ENCODE measurements around the gene OMP.

Gene OMP

GRCh38 chr11:77100166-77101042 lies 2.2 kb upstream of the OMP start:
- H3K36me3 Mint-ChIP-seq, result peaks cover 5% of the 10 kb centered on the region
- no peaks in the 10 kb centered on the region for H3K9me3 Mint-ChIP-seq (ENCODE audit: low read depth)
- H3K4me1 Mint-ChIP-seq (ENCODE audit: low read depth), result peaks cover 4% of the 10 kb centered on the region
- no peak overlapping the region for H3K4me3 Mint-ChIP-seq
- no peak overlapping the region for H3K27ac Mint-ChIP-seq
- no peaks in the 10 kb centered on the region for H3K27me3 Mint-ChIP-seq

- Mint-ChIP-seq H3K36me3 (peaks cover 5% of the 10 kb centered on the region), H3K9me3 (ENCODE audit: low read depth) (no peaks in the 10 kb centered on the region), H3K4me1 (ENCODE audit: low read depth) (peaks cover 4% of the 10 kb centered on the region), H3K27ac (no peak overlapping the region), H3K4me3 (no peak overlapping the region), H3K27me3 (no peaks in the 10 kb centered on the region)
Measured at GRCh38 chr11:77101043-77101537, 1.6 kb upstream of the OMP start.

GRCh38 chr11:77103319-77103718 lies 679 bp downstream of the OMP start:
- H3K4me1 Mint-ChIP-seq (ENCODE audit: low read depth), result peaks cover 4% of the 10 kb centered on the region
- H3K4me3 Mint-ChIP-seq, result no peak overlapping the region
- H3K27ac Mint-ChIP-seq, result no peak overlapping the region
- H3K27me3 Mint-ChIP-seq, result no peaks in the 10 kb centered on the region
- peaks cover 5% of the 10 kb centered on the region for H3K36me3 Mint-ChIP-seq
- H3K9me3 Mint-ChIP-seq (ENCODE audit: low read depth), result no peaks in the 10 kb centered on the region

GRCh38 chr11:77104727-77105126 lies 2.1 kb downstream of the OMP start:
- H3K27me3 Mint-ChIP-seq, result no peaks in the 10 kb centered on the region
- H3K27ac Mint-ChIP-seq, result no peak overlapping the region
- no peaks in the 10 kb centered on the region for H3K9me3 Mint-ChIP-seq (ENCODE audit: low read depth)
- no peak overlapping the region for H3K4me3 Mint-ChIP-seq
- peaks cover 5% of the 10 kb centered on the region for H3K36me3 Mint-ChIP-seq
- H3K4me1 Mint-ChIP-seq (ENCODE audit: low read depth), result peaks cover 4% of the 10 kb centered on the region

- Mint-ChIP-seq H3K27me3 (no peaks in the 10 kb centered on the region), H3K4me1 (ENCODE audit: low read depth) (no peaks in the 10 kb centered on the region), H3K36me3 (no peaks in the 10 kb centered on the region), H3K4me3 (no peak overlapping the region), H3K9me3 (ENCODE audit: low read depth) (no peaks in the 10 kb centered on the region), H3K27ac (no peak overlapping the region)
Measured at GRCh38 chr11:77106321-77106720, 3.7 kb downstream of the OMP start.

- Mint-ChIP-seq H3K27me3 (no peaks in the 10 kb centered on the region), H3K9me3 (ENCODE audit: low read depth) (no peaks in the 10 kb centered on the region), H3K4me3 (no peak overlapping the region), H3K36me3 (no peaks in the 10 kb centered on the region), H3K27ac (no peak overlapping the region), H3K4me1 (ENCODE audit: low read depth) (no peaks in the 10 kb centered on the region)
Measured at GRCh38 chr11:77106759-77107158, 4.1 kb downstream of the OMP start.

- no peak overlapping the region for H3K27ac Mint-ChIP-seq
- H3K9me3 Mint-ChIP-seq (ENCODE audit: low read depth), result no peaks in the 10 kb centered on the region
- no peaks in the 10 kb centered on the region for H3K4me1 Mint-ChIP-seq (ENCODE audit: low read depth)
- no peak overlapping the region for H3K4me3 Mint-ChIP-seq
- H3K27me3 Mint-ChIP-seq, result no peaks in the 10 kb centered on the region
- H3K36me3 Mint-ChIP-seq, result no peaks in the 10 kb centered on the region
Measured at GRCh38 chr11:77107950-77108349, 5.3 kb downstream of the OMP start.

GRCh38 chr11:77108436-77108835 lies 5.8 kb downstream of the OMP start:
- Mint-ChIP-seq H3K27ac (no peak overlapping the region), H3K27me3 (no peaks in the 10 kb centered on the region), H3K36me3 (no peaks in the 10 kb centered on the region), H3K4me3 (no peak overlapping the region), H3K9me3 (ENCODE audit: low read depth) (no peaks in the 10 kb centered on the region), H3K4me1 (ENCODE audit: low read depth) (no peaks in the 10 kb centered on the region)

GRCh38 chr11:77109236-77110019 lies 6.8 kb downstream of the OMP start:
- no peaks in the 10 kb centered on the region for H3K36me3 Mint-ChIP-seq
- no peaks in the 10 kb centered on the region for H3K27me3 Mint-ChIP-seq
- no peak overlapping the region for H3K4me3 Mint-ChIP-seq
- no peaks in the 10 kb centered on the region for H3K4me1 Mint-ChIP-seq (ENCODE audit: low read depth)
- H3K27ac Mint-ChIP-seq, result no peak overlapping the region
- H3K9me3 Mint-ChIP-seq (ENCODE audit: low read depth), result no peaks in the 10 kb centered on the region

GRCh38 chr11:77110836-77111235 lies 8.2 kb downstream of the OMP start:
- H3K4me1 Mint-ChIP-seq (ENCODE audit: low read depth), result no peaks in the 10 kb centered on the region
- no peaks in the 10 kb centered on the region for H3K9me3 Mint-ChIP-seq (ENCODE audit: low read depth)
- no peaks in the 10 kb centered on the region for H3K36me3 Mint-ChIP-seq
- H3K27me3 Mint-ChIP-seq, result no peaks in the 10 kb centered on the region
- H3K4me3 Mint-ChIP-seq, result no peak overlapping the region
- H3K27ac Mint-ChIP-seq, result no peak overlapping the region

- Mint-ChIP-seq H3K27ac (no peak overlapping the region), H3K27me3 (no peaks in the 10 kb centered on the region), H3K9me3 (ENCODE audit: low read depth) (no peaks in the 10 kb centered on the region)
Measured at GRCh38 chr11:77111277-77111676, 8.6 kb downstream of the OMP start.

GRCh38 chr11:77111946-77112345 lies 9.3 kb downstream of the OMP start:
- H3K4me1 Mint-ChIP-seq (ENCODE audit: low read depth), result no peaks in the 10 kb centered on the region
- no peaks in the 10 kb centered on the region for H3K36me3 Mint-ChIP-seq
- H3K4me3 Mint-ChIP-seq, result no peak overlapping the region
- no peaks in the 10 kb centered on the region for H3K27me3 Mint-ChIP-seq
- H3K27ac Mint-ChIP-seq, result no peak overlapping the region
- H3K9me3 Mint-ChIP-seq (ENCODE audit: low read depth), result no peaks in the 10 kb centered on the region

More at GRCh38 chr11:77111277-77111676, 8.6 kb downstream of the OMP start:
- Mint-ChIP-seq H3K36me3 (no peaks in the 10 kb centered on the region), H3K4me3 (no peak overlapping the region), H3K4me1 (ENCODE audit: low read depth) (no peaks in the 10 kb centered on the region)

GRCh38 chr11:77112641-77113381 lies 10.2 kb downstream of the OMP start:
- Mint-ChIP-seq H3K27me3 (no peaks in the 10 kb centered on the region), H3K4me3 (no peak overlapping the region), H3K4me1 (ENCODE audit: low read depth) (no peaks in the 10 kb centered on the region), H3K27ac (no peak overlapping the region), H3K9me3 (ENCODE audit: low read depth) (no peaks in the 10 kb centered on the region), H3K36me3 (no peaks in the 10 kb centered on the region)

- no peaks in the 10 kb centered on the region for H3K36me3 Mint-ChIP-seq
- no peak overlapping the region for H3K27ac Mint-ChIP-seq
- H3K4me1 Mint-ChIP-seq (ENCODE audit: low read depth), result no peaks in the 10 kb centered on the region
- no peaks in the 10 kb centered on the region for H3K9me3 Mint-ChIP-seq (ENCODE audit: low read depth)
- no peaks in the 10 kb centered on the region for H3K27me3 Mint-ChIP-seq
- H3K4me3 Mint-ChIP-seq, result no peak overlapping the region
Measured at GRCh38 chr11:77113382-77114088, 10.9 kb downstream of the OMP start.

Measured in activated naive CD8-positive, alpha-beta T cell (primary cell).